ENCODE data around the gene BCKDHB.
"Not testable (repeated sequence)": the region's sequence is repeated elsewhere in the genome, so short reads cannot be mapped to it uniquely, and the experiment has no call there.

The BCKDHB gene

GRCh38 chr6:80106418-80107235, at the start of gene BCKDHB:
Gene BCKDHB (plus strand): TSS chr6:80106671. CDS start chr6:80106694, 23 bp downstream.
- FAIRE-seq = peak; percentile 96

GRCh38 chr6:80060774-80061173, 45.7 kb upstream of the BCKDHB start:
- FAIRE-seq = no peak

GRCh38 chr6:80068146-80068545, 38.3 kb upstream of the BCKDHB start:
- FAIRE-seq = not testable (repeated sequence)

GRCh38 chr6:80070431-80070830, 36.0 kb upstream of the BCKDHB start:
- FAIRE-seq = not testable (repeated sequence)

GRCh38 chr6:80077067-80077466, 29.4 kb upstream of the BCKDHB start:
- FAIRE-seq = no peak

- no peak for FAIRE-seq
Measured at GRCh38 chr6:80088637-80089036, 17.8 kb upstream of the BCKDHB start.

- FAIRE-seq = no peak
Measured at GRCh38 chr6:80091506-80091905, 15.0 kb upstream of the BCKDHB start.

- peak; percentile 95 for FAIRE-seq
Measured at GRCh38 chr6:80094017-80094416, 12.5 kb upstream of the BCKDHB start.

- no peak for FAIRE-seq
Measured at GRCh38 chr6:80095600-80095999, 10.9 kb upstream of the BCKDHB start.

- FAIRE-seq = no peak
Measured at GRCh38 chr6:80098392-80098791, 8.1 kb upstream of the BCKDHB start.

- no peak for FAIRE-seq
Measured at GRCh38 chr6:80104520-80104919, 2.0 kb upstream of the BCKDHB start.

GRCh38 chr6:80105972-80106417, 476 bp upstream of the BCKDHB start:
- FAIRE-seq = no peak

GRCh38 chr6:80122576-80122975, 16.1 kb downstream of the BCKDHB start:
- not testable (repeated sequence) for FAIRE-seq

- FAIRE-seq = no peak
Measured at GRCh38 chr6:80126657-80127345, 20.3 kb downstream of the BCKDHB start.

GRCh38 chr6:80129485-80129884, 23.0 kb downstream of the BCKDHB start:
- FAIRE-seq = no peak

- FAIRE-seq = peak; percentile 96
Measured at GRCh38 chr6:80133020-80133419, 26.5 kb downstream of the BCKDHB start.

GRCh38 chr6:80134065-80134464, 27.6 kb downstream of the BCKDHB start:
- FAIRE-seq = no peak

- no peak for FAIRE-seq
Measured at GRCh38 chr6:80142586-80142985, 36.1 kb downstream of the BCKDHB start.

- no peak for FAIRE-seq
Measured at GRCh38 chr6:80143419-80143937, 37.0 kb downstream of the BCKDHB start.

- FAIRE-seq = no peak
Measured at GRCh38 chr6:80144753-80145315, 38.4 kb downstream of the BCKDHB start.

- no peak for FAIRE-seq
Measured at GRCh38 chr6:80145509-80145908, 39.0 kb downstream of the BCKDHB start.

GRCh38 chr6:80145921-80146320, 39.5 kb downstream of the BCKDHB start:
- no peak for FAIRE-seq

- no peak for FAIRE-seq
Measured at GRCh38 chr6:80148220-80148619, 41.7 kb downstream of the BCKDHB start.

GRCh38 chr6:80151635-80152034, 45.2 kb downstream of the BCKDHB start:
- FAIRE-seq = no peak

Measured in islet of Langerhans (tissue), 1 donor.